ENCODE results near the gene REEP1.

GRCh38 chr2:86291328-86291662, 46.1 kb downstream of the REEP1 start:
- TF ChIP-seq EZH2 (IDR thresholded peaks at IDR 0.05; ENCODE audit: insufficient read depth, poor library complexity, severe bottlenecking) (no peak), EZH2phosphoT487 (IDR thresholded peaks at IDR 0.05; ENCODE audit: insufficient read depth, low read depth) (no peak)
